ENCODE measurements around the gene WIPF2. TPM values are rescaled to one million over a fixed set of nuclear protein-coding genes. Genes with fewer than 3 reads are reported as not detected.
A peak's percentile ranks its signal among the peaks of the same experiment; 100 is the strongest.

WIPF2 gene
- total RNA-seq: 10 to 100 TPM; 15.3 to 17.9 TPM

- Mint-ChIP-seq H3K9me3 (no peaks in the 10 kb centered on the region), H3K36me3 (ENCODE audit: low read depth) (peaks cover 5% of the 10 kb centered on the region), H3K27ac (peak within 1 kb of the TSS; percentile 100), H3K4me3 (peak within 1 kb of the TSS; percentile 96), H3K27me3 (no peaks in the 10 kb centered on the region), H3K4me1 (ENCODE audit: low read depth) (peaks cover 26% of the 10 kb centered on the region)
- ChIA-PET POLR2A (interaction anchor here (0.7 to 2.4 kb wide), 18 partner anchors 9 to 333 kb away, joined by 3 to 13 read pairs (median 4); partner anchors contain the start of genes CASC3, CDC6, MSL1 and RARA), CTCF (interaction anchor here (0.6 to 3.5 kb wide), 22 partner anchors 10 to 163 kb away, joined by 3 to 22 read pairs (median 3); partner anchors contain the start of gene CDC6)
- ATAC-seq (peak; percentile 96), DNase-seq (peak; percentile 98)
- intact Hi-C loops (cut with micrococcal nuclease): loop anchor here (5.0 kb wide), 1 partner anchor 73 kb away; no protein-coding TSS in a partner anchor
- TF ChIP-seq CTCF (IDR thresholded peaks at IDR 0.05): no peak
These were observed at the start of gene WIPF2 for GRCh38 chr17:40218740-40219593. Gene WIPF2, plus strand, starts transcription at chr17:40219304. Its CDS starts 37,156 bp downstream, at chr17:40256460.

GRCh38 chr17:40170325-40170724, 48.8 kb upstream of the WIPF2 start:
- intact Hi-C loops (cut with micrococcal nuclease): no loop called here
- no peak for TF ChIP-seq CTCF (IDR thresholded peaks at IDR 0.05)
- POLR2A ChIA-PET: interaction anchor here (1.0 kb wide), 1 partner anchor 28 kb away, joined by 3 read pairs; no protein-coding TSS in a partner anchor
- Mint-ChIP-seq H3K27ac (no peak overlapping the region), H3K4me1 (ENCODE audit: low read depth) (peaks cover 7% of the 10 kb centered on the region), H3K4me3 (no peak overlapping the region), H3K36me3 (ENCODE audit: low read depth) (peaks cover 45% of the 10 kb centered on the region), H3K9me3 (no peaks in the 10 kb centered on the region), H3K27me3 (no peaks in the 10 kb centered on the region)
- no peak for DNase-seq
- ATAC-seq: no peak
- CTCF ChIA-PET: interaction anchor here (0.7 to 1.9 kb wide), 3 partner anchors 57 to 157 kb away, joined by 3 to 6 read pairs (median 4); no protein-coding TSS in a partner anchor

GRCh38 chr17:40171750-40172149, 47.4 kb upstream of the WIPF2 start:
- Mint-ChIP-seq H3K4me3 (no peak overlapping the region), H3K27me3 (no peaks in the 10 kb centered on the region), H3K4me1 (ENCODE audit: low read depth) (peaks cover 12% of the 10 kb centered on the region), H3K9me3 (no peaks in the 10 kb centered on the region), H3K27ac (no peak overlapping the region), H3K36me3 (ENCODE audit: low read depth) (peaks cover 43% of the 10 kb centered on the region)
- CTCF ChIA-PET: no interaction called here
- ATAC-seq: no peak
- TF ChIP-seq CTCF (IDR thresholded peaks at IDR 0.05): no peak
- no peak for DNase-seq
- POLR2A ChIA-PET: interaction anchor here (1.0 kb wide), 1 partner anchor 49 kb away, joined by 3 read pairs; no protein-coding TSS in a partner anchor
- intact Hi-C loops (cut with micrococcal nuclease): no loop called here

- H3K4me3 Mint-ChIP-seq: no peak overlapping the region
- H3K36me3 Mint-ChIP-seq (ENCODE audit: low read depth): peaks cover 36% of the 10 kb centered on the region
- DNase-seq (no peak), ATAC-seq (no peak)
- TF ChIP-seq CTCF (IDR thresholded peaks at IDR 0.05): no peak
- H3K27ac Mint-ChIP-seq: no peak overlapping the region
- H3K9me3 Mint-ChIP-seq: no peaks in the 10 kb centered on the region
- H3K27me3 Mint-ChIP-seq: no peaks in the 10 kb centered on the region
- peaks cover 15% of the 10 kb centered on the region for H3K4me1 Mint-ChIP-seq (ENCODE audit: low read depth)
- POLR2A ChIA-PET: interaction anchor here (0.6 to 1.2 kb wide), 3 partner anchors 14 to 63 kb away, joined by 3 to 5 read pairs (median 3); no protein-coding TSS in a partner anchor
- CTCF ChIA-PET: interaction anchor here (1.4 to 2.8 kb wide), 2 partner anchors 18 to 60 kb away, joined by 7 to 18 read pairs; no protein-coding TSS in a partner anchor
- intact Hi-C loops (cut with micrococcal nuclease): no loop called here
These were observed 45.9 kb upstream of the WIPF2 start for GRCh38 chr17:40173091-40173777.
